ENCODE data around the gene ELMO1. TPM values are rescaled to one million over a fixed set of nuclear protein-coding genes. Genes with fewer than 3 reads are reported as not detected.

The ELMO1 gene
- total RNA-seq, 1 donor from 2014 or later: 0.13 TPM

GRCh38 chr7:37410305-37411229 is 38.1 kb downstream of the ELMO1 start:
- no peak for DNase-seq (ENCODE audit: low read depth)

GRCh38 chr7:37409461-37409860 is 39.2 kb downstream of the ELMO1 start:
- no peak for DNase-seq (ENCODE audit: low read depth)

DNA sequence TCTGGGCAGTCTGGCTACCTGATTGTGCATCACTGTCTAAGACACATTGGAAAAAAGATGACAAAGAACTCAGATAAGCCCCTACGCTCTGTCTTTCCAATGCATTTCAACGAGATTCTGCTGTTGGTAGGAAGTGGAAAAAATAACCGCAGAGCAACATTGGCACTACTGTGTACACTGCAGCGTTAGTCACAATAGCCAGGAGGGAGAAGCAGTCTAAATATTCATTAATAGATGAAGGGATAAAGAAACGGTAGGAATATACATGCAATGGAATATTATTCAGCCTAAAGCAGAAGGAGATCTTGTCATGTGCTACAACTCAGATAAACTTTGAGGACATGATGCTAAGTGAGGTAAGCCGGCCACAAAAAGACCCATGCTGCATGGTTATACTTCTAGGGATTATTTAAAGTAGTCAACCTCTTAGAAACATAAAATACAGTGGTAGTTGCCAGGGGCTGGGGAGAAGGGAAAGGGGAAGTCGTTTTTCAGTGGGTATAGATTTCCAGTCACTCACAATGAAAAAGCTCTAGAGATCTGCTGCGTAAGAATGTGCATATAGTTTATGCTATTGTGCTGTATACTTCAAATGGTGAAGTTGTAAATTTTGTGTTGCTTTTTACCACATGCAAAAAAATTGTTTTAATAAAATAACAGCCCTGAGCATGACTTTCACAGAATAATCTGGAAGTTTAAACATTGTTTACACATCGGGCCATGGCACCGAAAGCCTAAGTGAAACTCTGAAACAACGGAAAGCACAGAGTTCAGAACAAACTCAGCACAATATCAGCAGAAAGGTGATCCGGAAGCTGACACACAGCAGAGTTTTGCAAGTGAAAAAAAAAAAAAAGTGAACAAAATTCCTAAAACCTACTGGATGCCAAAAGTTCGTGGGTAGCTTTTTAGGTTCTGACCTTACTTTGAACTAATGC is 40.1 kb downstream of the ELMO1 start:
- DNase-seq (ENCODE audit: low read depth): no peak

GRCh38 chr7:37405603-37406122 is 43.0 kb downstream of the ELMO1 start:
- DNase-seq (ENCODE audit: low read depth): no peak

GRCh38 chr7:37405128-37405527 is 43.5 kb downstream of the ELMO1 start:
- no peak for DNase-seq (ENCODE audit: low read depth)

- DNase-seq (ENCODE audit: low read depth): no peak
Observed at GRCh38 chr7:37399876-37400421, 48.7 kb downstream of the ELMO1 start.

GRCh38 chr7:37398403-37398802 is 50.3 kb downstream of the ELMO1 start:
- DNase-seq (ENCODE audit: low read depth): no peak

GRCh38 chr7:37395618-37396259 is 52.9 kb downstream of the ELMO1 start:
- DNase-seq (ENCODE audit: low read depth): no peak

DNA sequence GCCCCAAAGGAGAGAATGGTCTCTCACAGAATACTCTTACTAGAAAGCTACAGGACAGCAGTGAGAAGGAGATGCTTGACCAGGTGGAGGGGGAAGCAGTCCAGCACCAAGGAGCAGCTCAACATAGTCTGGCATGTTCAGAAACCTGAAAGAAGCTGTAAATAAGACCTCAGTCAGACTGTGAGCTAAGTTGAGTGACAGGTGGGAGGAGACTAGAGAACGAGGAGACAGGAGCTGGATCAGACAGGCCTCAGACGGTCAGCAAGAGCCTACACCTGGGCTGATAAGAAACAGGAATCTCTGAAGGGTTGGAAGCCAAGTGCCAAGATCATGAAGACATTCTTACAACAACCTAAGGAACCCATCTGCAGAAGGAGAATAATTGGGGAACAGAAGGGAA is 54.5 kb downstream of the ELMO1 start:
- no peak for DNase-seq (ENCODE audit: low read depth)

DNA sequence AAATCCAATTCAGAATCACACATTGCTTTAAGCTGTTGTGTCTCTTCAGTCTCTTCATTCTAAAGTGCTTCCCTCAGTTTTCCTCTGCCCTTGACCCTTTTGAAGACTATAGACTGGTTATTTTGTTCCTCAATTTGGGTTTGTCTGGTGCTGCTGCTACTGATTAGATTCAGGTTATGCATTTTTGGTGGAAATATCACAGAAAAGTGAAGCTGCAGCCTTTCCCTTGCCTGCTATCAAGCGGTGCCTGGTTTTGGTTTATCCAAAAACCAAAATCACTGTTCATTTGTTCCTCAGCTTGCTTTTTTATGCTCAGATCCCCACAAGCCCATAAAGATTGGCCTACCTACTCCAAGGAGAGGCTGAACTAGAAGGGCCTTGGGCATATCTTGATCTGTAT is 55.2 kb downstream of the ELMO1 start:
- DNase-seq (ENCODE audit: low read depth): no peak

DNA sequence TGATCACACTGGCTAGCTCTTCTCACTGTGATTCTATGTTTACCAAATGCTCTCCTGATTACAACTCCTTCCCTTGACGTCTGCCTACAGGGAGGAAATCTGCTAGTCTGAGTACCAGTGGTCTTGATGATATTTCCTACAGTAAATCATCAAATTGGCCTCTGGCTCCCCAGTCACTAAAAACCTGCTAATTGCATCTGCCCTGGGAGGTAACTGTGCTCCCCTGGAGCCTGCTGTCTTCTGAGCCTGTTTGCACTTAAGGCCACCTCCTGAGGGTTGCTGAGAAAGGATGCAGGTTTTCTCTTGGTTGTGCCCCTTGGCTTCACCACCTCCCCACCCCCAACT is 56.0 kb downstream of the ELMO1 start:
- no peak for DNase-seq (ENCODE audit: low read depth)

DNA sequence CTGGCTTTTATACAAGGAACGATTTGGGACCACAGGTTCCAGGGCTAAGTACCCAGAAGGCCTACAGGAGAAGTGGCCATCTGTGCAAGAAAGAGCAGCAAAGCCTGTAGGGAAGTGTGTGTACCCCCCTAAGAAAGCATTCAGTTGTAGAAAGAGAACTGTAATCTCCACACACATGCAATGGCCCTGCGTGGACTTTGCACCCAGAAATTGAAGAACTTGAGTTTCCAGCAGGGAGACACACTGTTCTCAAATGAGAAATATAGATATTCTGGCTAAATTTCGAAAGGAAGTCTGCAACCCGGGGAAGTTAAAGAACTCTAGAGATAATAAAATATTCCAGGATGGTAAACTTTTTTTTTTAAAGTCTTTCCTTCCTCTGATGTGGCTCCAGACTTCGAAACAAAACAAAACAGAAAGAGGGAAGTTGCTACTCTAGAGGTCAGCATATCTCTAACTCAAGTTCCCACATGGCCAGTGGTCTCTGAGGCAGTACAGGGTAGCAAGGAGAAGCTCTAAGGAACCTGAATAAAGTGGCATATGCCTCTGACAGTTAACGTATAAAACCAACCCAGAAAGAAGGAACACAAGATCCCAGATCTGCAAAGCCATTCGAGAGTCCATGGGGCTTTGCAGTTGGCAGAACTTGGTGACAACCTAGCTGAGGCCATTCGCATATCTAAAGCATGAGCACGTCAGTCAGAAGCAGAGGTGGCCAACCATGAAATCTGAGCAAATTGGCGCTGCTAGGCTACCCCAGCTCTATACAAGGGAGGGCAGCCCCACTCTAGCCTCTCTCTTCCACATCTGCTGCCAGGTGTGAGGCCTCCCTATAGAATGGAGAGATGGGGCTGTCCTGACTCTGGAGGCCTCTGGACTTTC is 56.6 kb downstream of the ELMO1 start:
- no peak for DNase-seq (ENCODE audit: low read depth)

DNA sequence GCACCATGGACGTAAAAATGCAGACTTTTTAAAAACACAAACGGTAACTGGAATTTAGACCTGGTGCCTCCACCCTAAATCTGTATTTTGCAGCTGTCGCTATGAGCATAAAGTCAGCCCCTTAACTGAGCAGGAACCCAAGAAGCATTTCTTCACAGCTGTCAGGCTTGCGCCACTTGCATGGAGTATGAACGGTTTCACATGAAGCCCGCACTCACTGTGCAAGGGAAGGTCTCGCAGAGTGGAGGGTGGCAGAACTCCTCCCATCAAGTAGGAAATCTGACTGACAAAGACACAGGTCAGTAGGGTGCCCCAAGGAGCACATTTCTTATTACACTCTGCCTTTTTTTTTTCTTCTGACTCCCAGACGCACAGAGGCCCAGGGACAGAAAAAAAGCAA is 58.5 kb downstream of the ELMO1 start:
- peak; percentile 9 for DNase-seq (ENCODE audit: low read depth)

DNA sequence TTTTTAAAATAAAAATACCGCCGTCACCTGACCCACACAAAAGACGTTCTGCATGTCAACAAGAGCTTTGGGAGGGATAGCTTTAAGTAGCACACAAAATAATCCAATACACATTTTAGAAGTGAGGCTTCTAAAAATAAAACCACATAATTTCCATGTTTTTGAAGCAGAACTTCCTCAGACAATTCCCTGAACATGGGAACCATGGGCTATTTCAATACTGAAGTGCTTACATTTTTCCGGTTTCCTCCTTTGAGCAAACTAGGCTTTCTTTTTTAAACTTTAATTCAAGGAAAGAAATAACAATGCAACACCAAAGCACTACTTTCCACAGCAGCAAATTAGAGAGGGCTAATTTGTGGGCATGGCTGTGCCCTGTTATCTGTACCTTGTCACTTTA is 59.9 kb downstream of the ELMO1 start:
- DNase-seq (ENCODE audit: low read depth): no peak

- no peak for DNase-seq (ENCODE audit: low read depth)
Observed at GRCh38 chr7:37385787-37386186, 62.9 kb downstream of the ELMO1 start.

DNA sequence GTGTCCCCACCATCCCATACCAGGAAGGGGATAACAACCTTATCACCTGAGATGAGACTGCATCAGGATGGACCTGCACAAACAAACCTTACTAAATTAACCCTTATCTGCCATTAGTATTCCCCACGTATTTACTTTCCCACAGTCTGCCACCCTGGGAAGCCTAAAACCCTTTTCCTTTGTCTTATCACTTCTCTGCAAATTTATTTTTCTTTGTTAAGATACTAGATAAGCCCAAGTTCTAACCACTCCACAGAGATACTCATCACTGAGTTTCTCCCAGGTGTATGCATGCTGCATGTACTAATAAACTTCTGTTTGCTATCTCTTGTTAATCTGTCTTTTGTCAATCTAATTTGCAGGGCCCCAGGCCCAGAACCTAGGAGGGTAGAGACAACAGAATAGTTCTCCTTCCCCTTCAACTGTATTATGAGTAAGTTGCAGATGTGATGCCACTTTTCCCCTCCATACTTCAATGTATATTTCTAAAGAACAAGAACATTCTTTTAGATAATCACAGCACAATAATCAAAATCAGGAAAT is 66.0 kb downstream of the ELMO1 start:
- no peak for DNase-seq (ENCODE audit: low read depth)

DNA sequence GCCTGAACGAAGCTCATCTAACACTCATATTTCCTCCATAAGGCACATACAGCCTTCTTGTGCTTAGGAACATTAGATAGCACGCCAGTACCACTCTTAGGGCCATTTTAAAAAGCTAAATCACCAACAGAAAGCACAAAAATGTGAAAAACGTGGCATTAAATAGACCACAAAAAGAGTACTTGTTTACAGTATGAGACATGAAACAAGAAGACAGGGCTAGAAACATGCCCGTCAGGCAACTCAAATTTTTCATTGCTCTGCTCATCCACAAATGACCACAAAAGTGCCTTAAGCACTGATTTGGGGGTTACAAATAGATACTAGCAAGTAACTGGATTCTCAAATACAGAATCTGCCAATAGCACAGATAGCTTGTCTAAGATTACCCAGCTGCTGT is 67.8 kb downstream of the ELMO1 start:
- DNase-seq (ENCODE audit: low read depth): no peak

DNA sequence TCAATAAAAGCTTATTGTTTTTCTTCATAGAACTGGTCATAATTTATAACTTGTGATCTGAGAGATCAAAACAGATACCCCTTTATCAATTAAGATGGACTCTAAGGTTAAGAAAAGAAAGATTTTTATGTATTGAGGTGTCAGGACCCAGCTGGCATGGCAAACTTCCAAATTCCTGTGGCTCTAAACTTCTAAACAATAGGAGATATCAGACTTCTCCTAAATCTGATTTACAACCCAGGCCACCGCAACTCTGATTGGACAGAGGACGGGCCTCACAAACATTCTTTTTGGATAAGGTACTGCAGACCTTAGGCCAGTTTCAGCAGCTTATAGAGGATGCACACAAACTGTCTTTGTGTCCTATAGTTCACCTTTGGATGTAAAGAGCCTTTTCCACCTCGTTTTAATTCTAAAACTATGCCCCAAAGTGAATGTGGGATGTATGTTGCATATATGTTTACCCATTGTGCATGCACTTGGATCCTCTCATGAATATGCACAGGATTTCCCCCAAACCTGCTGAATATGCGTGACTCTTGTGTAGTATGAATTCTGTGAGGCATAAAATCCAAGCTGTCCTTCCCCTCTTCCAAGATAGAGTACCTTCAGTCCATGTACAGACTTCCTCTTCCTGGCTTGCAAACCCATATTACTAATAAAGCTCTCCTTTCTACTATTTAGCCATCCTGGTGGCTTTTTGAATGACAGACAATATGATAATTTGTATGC is 69.0 kb downstream of the ELMO1 start:
- no peak for DNase-seq (ENCODE audit: low read depth)

DNA sequence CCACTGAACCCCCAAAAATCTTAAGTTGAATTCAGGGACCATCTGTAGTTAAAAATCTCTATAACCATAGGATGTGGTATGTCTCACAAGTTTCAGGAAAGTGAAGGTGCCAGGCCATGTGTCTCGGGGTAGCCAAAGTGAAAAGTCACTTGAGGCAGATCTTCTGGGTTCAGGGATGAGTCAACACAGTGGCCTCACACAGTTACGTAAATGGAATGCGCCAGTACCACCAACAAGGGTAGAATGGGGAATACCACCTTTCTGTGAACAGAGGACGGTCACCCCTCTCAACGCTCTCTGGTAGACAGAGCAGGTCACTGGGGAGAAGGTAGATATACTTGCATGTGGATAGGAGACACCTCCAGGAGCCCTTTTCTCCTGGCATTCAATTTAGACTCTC is 71.4 kb downstream of the ELMO1 start:
- no peak for DNase-seq (ENCODE audit: low read depth)

Data from myocyte (in vitro differentiated cells).